Sigmoid colon (tissue), 3 donors: ENCODE measurements around the gene MYH13.

Experiments
- POLR2A ChIP-seq, 2 donors: fragments of 450-650 bp; IDR thresholded peaks; one replicate each; pipeline ENCODE4 v1.6.1; 2016; ENCODE audit warnings: antibody characterized with exemption in 2 of 2, mild to moderate bottlenecking in 2 of 2, moderate library complexity in 2 of 2
- TF ChIP-seq, protein P1 (sequence below), 4 experiments: fragments of 450-650 bp in 3 of 4; fragments of 200-600 bp in 1 of 4; IDR thresholded peaks; one replicate each; pipeline ENCODE4 v1.5.1; 2016 to 2019; ENCODE audit warnings: antibody characterized with exemption in 4 of 4, mild to moderate bottlenecking in 3 of 4, moderate library complexity in 2 of 4

GRCh38 chr17:10317543-10317834 lies 55.3 kb downstream of the MYH13 start:
- TF ChIP-seq, protein P1, sequence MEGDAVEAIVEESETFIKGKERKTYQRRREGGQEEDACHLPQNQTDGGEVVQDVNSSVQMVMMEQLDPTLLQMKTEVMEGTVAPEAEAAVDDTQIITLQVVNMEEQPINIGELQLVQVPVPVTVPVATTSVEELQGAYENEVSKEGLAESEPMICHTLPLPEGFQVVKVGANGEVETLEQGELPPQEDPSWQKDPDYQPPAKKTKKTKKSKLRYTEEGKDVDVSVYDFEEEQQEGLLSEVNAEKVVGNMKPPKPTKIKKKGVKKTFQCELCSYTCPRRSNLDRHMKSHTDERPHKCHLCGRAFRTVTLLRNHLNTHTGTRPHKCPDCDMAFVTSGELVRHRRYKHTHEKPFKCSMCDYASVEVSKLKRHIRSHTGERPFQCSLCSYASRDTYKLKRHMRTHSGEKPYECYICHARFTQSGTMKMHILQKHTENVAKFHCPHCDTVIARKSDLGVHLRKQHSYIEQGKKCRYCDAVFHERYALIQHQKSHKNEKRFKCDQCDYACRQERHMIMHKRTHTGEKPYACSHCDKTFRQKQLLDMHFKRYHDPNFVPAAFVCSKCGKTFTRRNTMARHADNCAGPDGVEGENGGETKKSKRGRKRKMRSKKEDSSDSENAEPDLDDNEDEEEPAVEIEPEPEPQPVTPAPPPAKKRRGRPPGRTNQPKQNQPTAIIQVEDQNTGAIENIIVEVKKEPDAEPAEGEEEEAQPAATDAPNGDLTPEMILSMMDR (IDR thresholded peaks at IDR 0.05), result no peak
- no peak for TF ChIP-seq POLR2A (IDR thresholded peaks at IDR 0.05)
